Stimulated activated naive CD4-positive, alpha-beta T cell (primary cell): Measurements from ENCODE around the gene F13A1.
A peak's percentile ranks its signal among the peaks of the same experiment; 100 is the strongest.

Source experiments
- DNase-seq, 6 experiments: peaks; one replicate each; lab custom pipeline; 2025; lab: John Stamatoyannopoulos, UW

The F13A1 gene

DNA sequence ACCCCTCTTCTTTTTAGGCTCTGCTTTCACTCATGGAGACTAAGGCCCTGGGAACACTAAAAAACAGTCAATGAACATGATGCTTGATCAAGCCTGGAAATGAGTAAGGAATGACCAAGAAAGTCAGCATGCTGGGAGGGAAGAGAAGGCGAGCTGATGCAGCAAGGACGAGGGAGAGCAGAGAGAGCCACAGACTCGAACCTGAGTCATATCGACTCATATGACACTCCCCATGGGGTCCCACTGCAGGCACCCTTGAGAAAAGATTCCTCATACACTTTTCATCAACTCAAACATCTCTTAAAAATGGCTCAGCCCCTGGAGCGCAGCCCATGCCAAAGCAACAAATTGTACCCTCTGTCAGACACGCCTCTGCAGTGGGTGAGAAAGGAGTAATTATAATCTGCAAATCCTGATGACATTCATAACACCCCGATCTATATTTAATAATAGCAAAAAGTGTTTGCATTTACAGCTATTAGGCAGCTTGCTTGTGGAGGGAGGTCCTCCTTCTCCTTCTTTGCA, 127.2 kb downstream of the F13A1 start:
- DNase-seq: no peak

GRCh38 chr6:6191909-6192308, 128.6 kb downstream of the F13A1 start:
- DNase-seq: no peak

GRCh38 chr6:6191476-6191875, 129.0 kb downstream of the F13A1 start:
- no peak for DNase-seq

DNA sequence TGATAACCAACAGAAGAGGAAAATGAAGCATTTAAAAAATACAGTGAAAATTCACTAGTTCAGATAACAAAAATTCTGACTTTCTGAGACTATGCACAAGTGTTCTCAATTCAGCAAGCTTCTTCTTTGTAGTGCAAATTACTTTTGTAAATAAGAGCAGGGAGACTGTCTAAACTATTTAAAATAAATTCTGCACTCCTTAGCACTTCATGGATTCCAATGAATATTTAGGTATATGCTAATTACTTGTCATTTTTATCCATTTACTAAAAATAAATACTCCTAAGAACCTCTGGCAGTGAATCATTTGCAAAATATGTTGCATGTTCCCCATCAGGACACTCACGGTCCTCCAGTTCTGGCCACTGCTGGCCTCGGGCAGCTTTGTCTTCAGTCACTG, 139.8 kb downstream of the F13A1 start:
- DNase-seq: no peak

DNA sequence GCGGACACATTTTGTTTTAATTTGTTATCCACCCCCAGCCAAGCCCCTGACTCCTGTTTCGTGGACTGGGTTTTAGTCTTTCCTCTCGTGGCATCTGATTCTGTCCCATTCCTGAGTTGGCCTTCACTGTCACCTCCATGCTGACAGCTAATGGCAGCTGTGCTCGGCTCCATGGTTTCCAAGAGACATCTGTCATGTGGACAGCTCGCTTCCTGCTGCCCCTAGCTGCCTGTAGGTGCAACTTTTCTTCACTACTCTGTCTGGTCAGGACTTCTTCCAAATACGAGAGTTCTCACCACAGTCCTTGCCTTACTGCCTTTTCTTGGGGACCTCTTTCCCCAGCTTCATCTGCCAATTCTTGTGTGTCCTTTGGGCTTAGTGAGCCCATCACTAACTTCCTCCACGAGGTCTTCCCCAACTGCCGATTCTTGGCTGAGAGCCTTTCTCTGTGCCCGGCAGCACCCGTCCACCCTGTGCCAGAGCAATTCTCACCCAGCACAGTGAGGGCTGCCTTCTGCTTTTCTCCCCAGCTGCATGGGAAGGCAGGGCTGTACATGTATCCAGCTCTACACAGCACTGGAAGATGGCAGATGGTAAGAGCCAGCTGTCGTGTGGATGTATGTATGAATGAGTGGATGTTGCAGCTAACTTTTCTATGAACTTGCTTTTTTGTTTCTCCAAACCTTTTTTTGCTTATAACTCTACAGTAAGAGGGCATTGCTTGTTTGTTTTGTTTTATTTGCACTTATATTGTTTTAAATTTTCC, 140.4 kb downstream of the F13A1 start:
- DNase-seq: no peak

DNA sequence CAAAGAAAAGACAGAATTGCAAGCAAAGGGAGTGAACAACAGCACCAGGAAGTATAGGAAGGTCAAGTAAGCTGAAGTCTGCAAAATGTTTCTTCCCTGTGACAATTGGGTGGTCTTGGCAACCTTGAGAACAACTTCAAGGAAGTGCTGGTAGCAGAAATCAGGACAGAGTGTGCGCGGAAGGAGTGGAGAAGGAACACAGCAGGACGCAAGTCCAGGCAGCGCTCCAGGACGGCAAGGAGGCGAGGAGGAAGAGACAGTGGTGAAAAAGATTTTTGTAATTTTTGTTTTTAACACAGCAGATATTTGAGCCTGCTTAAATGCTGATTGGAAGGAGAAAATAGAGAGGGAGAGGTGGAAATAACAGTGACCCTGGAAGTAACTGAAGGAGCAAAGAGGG, 141.7 kb downstream of the F13A1 start:
- no peak for DNase-seq

- DNase-seq: no peak
These were observed 142.7 kb downstream of the F13A1 start for GRCh38 chr6:6177754-6178153.

DNA sequence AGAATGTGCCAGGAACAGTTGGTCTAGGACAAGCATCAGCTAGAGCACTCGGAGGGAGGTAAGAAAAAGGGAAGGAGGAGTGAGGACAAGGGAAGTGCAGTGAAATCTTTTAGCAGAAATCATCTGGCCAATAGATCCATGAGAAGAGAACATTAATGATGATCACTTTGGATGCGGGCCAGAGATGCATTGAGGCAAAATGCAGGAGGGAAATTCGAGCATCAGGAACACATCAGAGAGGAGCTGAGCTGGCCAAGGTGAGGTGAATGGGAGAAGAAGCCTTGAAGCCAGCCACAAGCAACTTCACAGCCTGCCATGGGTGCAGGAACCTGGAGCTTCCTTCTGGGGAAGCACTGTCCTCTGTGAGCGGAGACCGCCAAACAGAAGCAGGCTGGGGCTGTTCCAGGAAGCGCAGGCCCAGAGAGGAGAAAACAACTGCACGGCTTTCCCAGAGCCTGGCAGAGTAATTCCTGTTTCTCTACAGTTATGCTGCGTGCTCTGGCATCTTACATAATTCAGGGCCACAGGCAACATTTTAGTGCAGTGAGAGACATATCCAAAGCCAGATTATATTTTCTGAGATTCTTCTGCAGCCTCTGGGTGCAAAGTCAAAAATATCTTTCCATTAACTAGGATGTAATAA, 143.8 kb downstream of the F13A1 start:
- DNase-seq: no peak

DNA sequence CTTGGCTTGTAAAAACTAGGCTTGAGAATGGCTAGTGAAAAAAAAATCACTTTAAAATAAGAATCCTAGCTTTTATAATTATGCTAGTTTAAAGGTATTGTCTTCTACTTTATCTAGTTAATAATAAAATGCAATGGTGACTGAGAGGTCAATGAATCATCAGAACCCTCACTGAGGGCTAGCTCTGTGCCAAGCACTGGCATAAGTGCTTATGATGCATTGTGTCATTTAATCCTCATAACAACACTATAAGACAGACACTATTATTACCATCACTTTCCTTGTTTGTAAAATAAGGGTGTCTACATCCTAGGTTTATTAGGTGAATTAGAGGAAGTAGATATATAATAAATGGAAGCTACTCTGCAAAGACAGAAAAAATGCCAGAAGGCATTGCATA, 144.3 kb downstream of the F13A1 start:
- no peak for DNase-seq

- no peak for DNase-seq
These were observed 151.3 kb downstream of the F13A1 start for GRCh38 chr6:6169141-6169540.

- DNase-seq: no peak
These were observed 154.4 kb downstream of the F13A1 start for GRCh38 chr6:6166064-6166463.

GRCh38 chr6:6164367-6164766, 156.1 kb downstream of the F13A1 start:
- no peak for DNase-seq

DNA sequence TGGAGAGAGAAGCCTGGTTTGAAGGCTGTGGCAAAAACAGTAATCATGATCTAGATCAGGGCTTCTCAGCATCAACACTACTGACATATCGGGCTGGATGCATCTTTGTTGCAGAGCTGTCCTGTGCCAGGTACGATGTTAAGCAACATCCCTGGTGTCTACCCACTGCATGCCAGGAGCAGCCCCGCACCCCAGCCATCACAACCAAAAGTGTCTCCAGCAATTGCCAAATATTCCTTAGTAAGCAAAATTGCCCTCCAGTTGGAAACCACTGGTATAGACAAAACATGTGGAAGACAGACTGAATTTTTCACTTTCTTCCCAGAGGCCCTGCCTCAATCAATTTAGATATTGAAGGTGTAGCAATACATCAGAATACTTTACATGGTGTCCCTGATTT, 166.1 kb downstream of the F13A1 start:
- DNase-seq: no peak

DNA sequence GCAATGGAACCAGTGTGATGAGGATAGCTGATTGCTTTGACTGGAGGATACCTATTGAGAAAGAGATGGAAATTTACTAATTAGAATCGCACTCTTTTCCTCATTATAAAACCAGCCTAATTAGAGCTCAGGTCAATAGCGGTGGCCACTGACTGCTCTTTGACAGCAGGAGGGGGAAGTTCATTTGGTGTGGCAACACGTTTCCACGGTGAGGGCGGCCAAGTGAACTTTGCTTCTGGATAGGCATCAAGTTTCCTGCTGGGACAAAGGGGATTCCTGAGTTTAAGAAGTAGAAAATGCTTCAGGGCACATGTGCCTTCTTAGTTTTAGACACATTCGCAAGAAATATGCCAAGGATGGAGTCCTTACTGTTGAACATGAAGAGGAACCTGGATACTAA, 168.4 kb downstream of the F13A1 start:
- DNase-seq: no peak

DNA sequence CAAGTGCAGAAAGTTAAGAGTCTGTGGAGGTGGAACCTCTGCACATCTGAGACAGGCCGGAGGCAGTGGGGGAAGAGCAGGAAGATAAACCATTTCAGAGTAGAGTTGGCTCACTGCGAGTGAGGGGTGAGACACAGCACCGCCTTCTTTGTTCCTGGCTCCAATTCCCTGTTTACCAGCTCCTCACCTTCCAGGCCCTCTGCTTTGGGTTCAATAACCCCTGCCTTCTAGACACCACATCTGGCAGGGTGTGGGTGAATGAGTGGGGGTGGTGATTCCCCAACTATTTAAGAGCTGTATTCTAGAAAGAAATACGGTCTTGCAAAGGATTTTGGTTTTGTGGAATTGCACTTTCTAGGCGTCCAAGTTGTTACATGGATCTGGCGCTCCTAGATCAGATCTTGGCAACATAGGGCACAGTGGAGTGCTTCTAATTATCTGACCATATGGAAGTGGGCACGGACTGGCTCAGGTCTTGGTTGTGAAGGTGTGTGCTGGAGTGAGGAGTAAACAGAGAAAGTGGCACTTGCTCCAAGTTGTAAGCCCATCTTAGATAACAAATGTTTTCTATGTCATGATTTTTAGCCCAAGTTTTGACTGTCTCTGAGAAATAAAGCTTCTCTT, 172.2 kb downstream of the F13A1 start:
- DNase-seq: no peak

DNA sequence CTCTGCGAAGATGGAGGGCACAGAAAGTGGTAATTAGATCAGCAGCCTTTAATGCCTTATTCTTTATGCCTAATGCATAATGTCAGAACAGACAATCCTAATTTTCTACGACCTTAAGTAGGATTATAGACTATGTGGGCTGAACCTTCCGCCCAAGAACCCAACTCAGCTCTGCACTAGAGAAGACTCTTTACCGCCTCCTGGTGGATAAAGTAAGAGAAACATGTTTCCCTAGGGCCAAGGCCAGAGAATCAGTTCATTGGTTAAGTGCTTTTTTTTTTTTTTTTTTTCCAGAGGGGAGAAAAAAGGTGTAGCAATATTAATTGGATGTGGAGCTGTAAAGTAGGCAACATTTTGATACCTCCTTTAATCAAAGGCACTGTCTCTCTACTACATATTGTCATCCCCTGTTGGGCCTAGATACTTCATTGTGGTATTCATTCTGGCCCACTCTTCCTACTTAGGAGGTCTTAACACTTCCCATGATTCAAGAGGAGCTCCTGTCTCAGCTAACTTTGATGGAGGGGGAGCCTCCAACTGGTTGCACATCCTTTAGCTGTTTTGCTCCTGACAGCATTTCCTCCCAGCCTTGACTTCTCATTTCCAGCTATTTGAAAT, 188.9 kb downstream of the F13A1 start:
- peak in 1 of 6 experiments; percentile 10 for DNase-seq

DNA sequence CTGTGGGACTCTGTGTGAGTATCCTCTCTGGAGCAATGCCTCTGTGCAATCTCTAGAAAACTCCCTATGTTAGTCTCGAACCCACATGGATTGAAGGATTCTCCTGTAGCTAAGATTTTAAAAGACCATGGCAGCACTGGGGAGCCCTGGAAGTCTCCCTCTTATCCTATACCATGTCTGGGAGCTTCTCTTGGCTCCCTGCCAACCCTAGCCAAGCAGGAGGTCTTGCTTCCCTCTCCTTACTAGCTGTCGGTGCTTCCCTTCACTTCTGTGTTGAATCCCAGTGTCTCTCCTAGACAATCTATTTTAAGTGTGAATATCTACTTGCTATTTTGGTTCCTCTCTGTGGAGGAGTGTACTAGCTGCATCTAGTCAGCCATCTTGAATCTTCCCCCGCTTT, 195.0 kb downstream of the F13A1 start:
- DNase-seq: no peak

DNA sequence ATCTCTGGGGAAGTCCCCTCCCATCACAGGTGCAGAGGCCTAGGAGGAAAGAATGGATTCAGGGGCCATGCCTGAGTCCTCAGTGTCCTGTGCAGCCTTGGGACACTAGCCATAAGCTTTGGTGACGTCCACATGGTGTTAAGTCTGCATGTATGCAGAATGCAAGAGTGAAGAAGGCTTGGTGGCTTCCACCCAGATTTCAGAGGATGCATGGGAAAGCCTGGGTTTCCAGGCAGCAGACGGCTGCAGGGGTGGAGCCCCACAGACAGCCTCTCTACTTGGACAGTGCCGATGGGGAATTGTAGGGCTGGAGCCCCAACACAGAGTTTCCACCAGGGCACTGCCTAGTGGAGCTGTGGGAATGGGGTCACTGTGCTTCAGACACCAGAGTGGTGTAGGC, 196.7 kb downstream of the F13A1 start:
- DNase-seq: no peak

GRCh38 chr6:6121943-6122342, 198.5 kb downstream of the F13A1 start:
- no peak for DNase-seq

GRCh38 chr6:6105472-6106036, 214.9 kb downstream of the F13A1 start:
- DNase-seq: no peak
